Right atrium auricular region (tissue), 2 donors: ENCODE measurements around the gene GPR183. TPM values are rescaled to one million over a fixed set of nuclear protein-coding genes. Genes with fewer than 3 reads are reported as not detected.

ENCODE experiments used
- DNase-seq: peaks from one replicate; pipeline ENCODE4 v3.0.0-alpha.2; 2019; ENCODE audit warnings: low spot score
- H3K27ac ChIP-seq, 2 donors: fragments of 200-600 bp; sonication (generic); 1 replicate in 1 of 2; 2 replicates in 1 of 2; pipeline ENCODE4 v1.5.1; 2016 to 2019
- H3K27me3 ChIP-seq, 2 donors: fragments of 200-600 bp; sonication (generic); one replicate each; pipeline versions ENCODE4 v1.5.1 to v1.6.0; 2017 to 2019
- H3K36me3 ChIP-seq: fragments of 200-600 bp; sonication (generic); one replicate; pipeline ENCODE4 v1.5.1; 2016
- H3K4me1 ChIP-seq, 2 donors: fragments of 200-600 bp; sonication (generic); one replicate each; pipeline versions ENCODE4 v1.5.1 to v1.6.0; 2017 to 2019
- H3K4me3 ChIP-seq, 2 donors: fragments of 200-600 bp; sonication (generic); 1 replicate in 1 of 2; 2 replicates in 1 of 2; pipeline ENCODE4 v1.5.1; 2017 to 2019; ENCODE audit warnings: mild to moderate bottlenecking in 1 of 2, moderate library complexity in 1 of 2
- H3K9me3 ChIP-seq, 2 donors: fragments of 200-600 bp; sonication (generic); one replicate each; pipeline ENCODE4 v1.5.1; 2019
- CTCF ChIP-seq, 2 donors: fragments of 200-600 bp; sonication (generic); IDR thresholded peaks; one replicate each; pipeline ENCODE4 v1.5.1; 2019; ENCODE audit warnings: antibody characterized with exemption in 2 of 2
- total RNA-seq, 2 donors: library from RNA; depleted of rRNA; stranded (reverse); fragments of >200 nt; gene quantifications; one replicate each; pipeline ENCODE4 v1.1.0, GENCODE V29; 2016

The GPR183 gene
- total RNA-seq, 2 donors from 2014 or later, result 7.6 to 13.3 TPM

DNA sequence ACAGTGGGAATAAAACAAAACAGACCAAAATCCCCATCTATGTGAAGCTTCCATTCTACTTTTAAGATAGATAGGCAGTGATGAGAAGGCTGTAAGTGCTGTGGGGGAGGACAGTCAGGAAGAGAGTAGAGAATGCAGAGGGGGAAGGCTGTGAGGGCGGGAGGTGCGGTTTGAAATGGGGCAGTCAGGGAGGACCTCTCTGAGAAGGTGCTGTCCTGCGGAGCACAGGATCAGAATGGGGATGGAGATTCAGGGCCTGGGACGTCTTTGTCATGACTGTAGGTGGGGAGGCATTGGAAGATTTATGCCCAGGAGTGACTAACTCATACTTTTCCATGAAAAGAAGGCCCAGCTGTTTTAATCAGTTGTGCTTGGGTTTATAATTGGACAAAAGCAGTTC, 3.9 kb upstream of the GPR183 start:
- no peak overlapping the region for H3K4me3 ChIP-seq
- H3K36me3 ChIP-seq, result no peaks in the 10 kb centered on the region
- no peak overlapping the region for H3K27ac ChIP-seq
- no peaks in the 10 kb centered on the region for H3K27me3 ChIP-seq
- peaks cover 0 to 18% of the 10 kb centered on the region in 2 donors for H3K4me1 ChIP-seq
- no peak for TF ChIP-seq CTCF (IDR thresholded peaks at IDR 0.05)
- DNase-seq, result no peak
- H3K9me3 ChIP-seq, result no peaks in the 10 kb centered on the region

DNA sequence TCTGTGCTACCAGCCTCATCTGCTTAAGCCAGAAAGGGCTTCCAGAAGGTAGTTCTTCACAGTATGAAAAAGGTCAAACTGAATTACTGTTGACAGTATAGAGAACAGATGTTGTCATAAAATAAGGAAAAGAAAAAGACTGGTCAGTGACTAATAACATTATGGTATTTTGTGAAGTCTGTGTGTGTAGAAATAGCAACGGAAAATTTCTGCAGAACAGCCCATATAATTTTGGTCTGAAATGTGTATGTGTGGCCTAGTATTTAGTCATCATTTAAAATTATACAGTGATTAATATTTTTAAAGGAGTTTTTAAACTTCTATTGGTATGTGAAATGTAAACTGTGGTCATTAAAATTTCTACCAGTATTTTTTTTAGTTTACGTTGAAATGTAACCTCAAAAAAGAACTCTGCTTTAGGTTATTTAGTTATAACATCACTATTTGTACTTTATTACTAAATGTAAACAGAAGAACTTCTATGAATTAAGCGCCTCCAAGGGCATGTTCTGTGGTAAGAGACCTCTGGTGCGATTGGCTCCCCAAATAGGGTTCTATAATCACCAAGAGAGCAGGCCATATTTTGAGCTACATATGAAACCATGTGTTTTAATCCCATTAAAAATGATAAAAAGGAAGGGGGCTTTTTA, 3.3 kb upstream of the GPR183 start:
- Histone ChIP-seq H3K4me1 (peaks cover 0 to 18% of the 10 kb centered on the region in 2 donors), H3K27ac (no peak overlapping the region), H3K27me3 (no peaks in the 10 kb centered on the region), H3K36me3 (no peaks in the 10 kb centered on the region), H3K4me3 (no peak overlapping the region), H3K9me3 (no peaks in the 10 kb centered on the region)
- no peak for DNase-seq
- no peak for TF ChIP-seq CTCF (IDR thresholded peaks at IDR 0.05)

DNA sequence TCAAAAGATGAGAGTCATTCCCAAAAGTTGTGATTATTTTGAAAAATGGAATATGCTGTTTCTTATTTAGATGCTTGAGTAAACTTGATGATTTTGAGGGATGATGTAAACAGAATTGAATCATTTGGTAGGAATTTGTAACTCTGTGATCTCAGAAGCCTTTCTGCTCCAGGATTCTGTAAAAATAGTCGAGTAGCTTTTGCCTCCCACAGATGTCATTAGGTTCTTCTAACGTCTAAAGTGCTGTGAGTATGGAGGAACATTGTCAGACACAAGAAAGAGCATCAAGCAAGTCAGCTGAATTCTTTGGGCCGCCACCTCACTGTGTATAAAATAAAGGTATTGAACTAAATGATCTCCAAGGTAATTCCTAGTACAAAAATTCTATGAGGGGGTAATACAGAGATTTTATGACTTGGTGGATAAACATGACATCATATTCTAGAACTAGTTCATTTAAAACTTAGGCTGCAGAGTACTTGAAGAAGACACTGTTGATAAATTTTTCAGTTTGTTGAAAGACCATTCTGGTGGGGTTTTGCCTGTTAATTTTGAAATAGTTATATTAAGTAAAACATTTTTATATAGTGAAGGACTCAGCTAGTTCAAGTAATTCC, 1.4 kb upstream of the GPR183 start:
- no peak for TF ChIP-seq CTCF (IDR thresholded peaks at IDR 0.05)
- Histone ChIP-seq H3K9me3 (no peaks in the 10 kb centered on the region), H3K27me3 (no peaks in the 10 kb centered on the region), H3K36me3 (no peaks in the 10 kb centered on the region), H3K4me1 (peaks cover 0 to 18% of the 10 kb centered on the region in 2 donors), H3K4me3 (no peak overlapping the region), H3K27ac (peak overlapping the region; percentile 59 to 64)
- no peak for DNase-seq

DNA sequence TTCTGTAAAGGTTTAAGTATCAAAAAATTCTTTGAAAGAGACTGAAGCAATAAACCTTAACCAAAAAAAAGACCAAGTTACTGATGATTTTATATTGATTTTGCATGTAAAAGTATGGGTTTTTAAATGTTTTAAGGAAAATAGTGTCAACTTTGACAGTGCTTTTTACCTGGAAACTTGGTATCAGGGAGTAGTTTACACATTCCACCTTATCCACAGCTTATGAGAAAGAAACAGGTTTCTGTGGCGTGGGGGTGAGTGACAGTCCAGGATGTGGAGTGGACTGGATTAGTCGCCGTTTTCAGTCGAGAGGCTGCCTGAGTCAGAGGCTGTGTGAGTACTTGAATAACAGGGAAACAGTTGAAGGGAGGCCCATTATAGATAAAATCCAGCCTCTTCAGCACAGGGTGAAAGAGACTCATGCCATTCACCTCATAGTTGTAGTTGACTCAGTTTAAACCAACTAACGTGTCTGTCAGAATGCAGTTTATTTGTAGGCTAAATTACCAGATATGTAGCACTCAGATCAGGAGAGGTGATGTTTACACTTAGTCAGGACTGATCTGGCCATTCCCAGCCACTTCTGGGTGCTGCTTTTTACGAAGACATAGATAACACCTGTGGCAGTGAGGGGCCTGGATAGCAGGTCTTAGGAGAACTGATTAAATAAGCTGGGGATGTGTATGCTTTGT, 595 bp upstream of the GPR183 start:
- H3K4me1 ChIP-seq, result peaks cover 0 to 12% of the 10 kb centered on the region in 2 donors
- H3K27me3 ChIP-seq, result no peaks in the 10 kb centered on the region
- H3K4me3 ChIP-seq, result no peak overlapping the region
- H3K9me3 ChIP-seq, result no peaks in the 10 kb centered on the region
- peak overlapping the region; percentile 59 to 64 for H3K27ac ChIP-seq
- H3K36me3 ChIP-seq, result no peaks in the 10 kb centered on the region
- DNase-seq, result no peak
- TF ChIP-seq CTCF (IDR thresholded peaks at IDR 0.05), result no peak

DNA sequence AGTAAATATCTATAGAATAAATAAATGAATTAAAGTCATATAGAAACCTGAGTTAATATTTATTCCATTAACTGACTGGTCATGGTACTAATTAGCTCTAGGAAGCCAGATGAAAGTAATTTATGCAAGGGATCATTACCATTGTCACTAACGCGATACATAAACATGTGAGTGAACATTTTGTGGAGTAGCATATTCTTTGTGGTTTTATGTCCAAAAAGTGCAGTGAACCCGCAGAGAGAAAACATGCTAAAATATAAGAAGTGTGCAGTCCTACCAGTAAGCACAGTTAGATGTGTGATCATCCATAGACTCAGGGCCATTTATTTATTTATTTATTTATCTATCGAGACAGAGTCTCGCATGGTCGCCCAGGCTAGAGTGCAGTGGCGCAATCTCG, 1.6 kb downstream of the GPR183 start:
- no peak for TF ChIP-seq CTCF (IDR thresholded peaks at IDR 0.05)
- H3K27ac ChIP-seq, result peak overlapping the region; percentile 59 to 64
- H3K4me3 ChIP-seq, result peak overlapping the region in 1 of 2 donors; percentile 12
- H3K9me3 ChIP-seq, result no peaks in the 10 kb centered on the region
- DNase-seq, result no peak
- H3K4me1 ChIP-seq, result peaks cover 0 to 12% of the 10 kb centered on the region in 2 donors
- H3K36me3 ChIP-seq, result no peaks in the 10 kb centered on the region
- H3K27me3 ChIP-seq, result no peaks in the 10 kb centered on the region
